ENCODE measurements around the gene MRPL44. TPM values are rescaled to one million over a fixed set of nuclear protein-coding genes. Genes with fewer than 3 reads are reported as not detected.

MRPL44 gene
- total and polyA plus RNA-seq, 2 of the 13 experiments (the other 11 are each of a cell fraction or from before 2014, with no cell fraction given): 38.4 to 78.0 TPM

DNA sequence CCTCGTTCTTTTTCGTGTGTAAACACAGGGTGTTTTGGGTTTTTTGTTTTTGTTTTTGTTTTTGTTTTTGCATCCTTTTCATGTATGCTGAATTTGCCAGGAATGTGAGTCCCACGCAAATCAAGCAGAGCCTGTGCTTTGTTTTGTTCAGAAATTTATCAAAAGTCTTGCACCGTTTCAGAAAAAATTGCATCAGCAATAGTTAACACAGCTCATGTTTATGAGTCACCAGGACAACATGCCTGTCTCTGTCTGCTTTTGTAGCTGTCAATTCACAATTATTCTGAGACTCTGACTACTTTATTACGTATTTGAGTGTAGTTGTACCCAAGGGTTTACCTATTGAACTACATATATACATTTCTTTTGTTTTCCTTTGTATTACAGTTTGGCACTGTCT, 38.3 kb downstream of the MRPL44 start (continued):
- TF ChIP-seq, protein P1, sequence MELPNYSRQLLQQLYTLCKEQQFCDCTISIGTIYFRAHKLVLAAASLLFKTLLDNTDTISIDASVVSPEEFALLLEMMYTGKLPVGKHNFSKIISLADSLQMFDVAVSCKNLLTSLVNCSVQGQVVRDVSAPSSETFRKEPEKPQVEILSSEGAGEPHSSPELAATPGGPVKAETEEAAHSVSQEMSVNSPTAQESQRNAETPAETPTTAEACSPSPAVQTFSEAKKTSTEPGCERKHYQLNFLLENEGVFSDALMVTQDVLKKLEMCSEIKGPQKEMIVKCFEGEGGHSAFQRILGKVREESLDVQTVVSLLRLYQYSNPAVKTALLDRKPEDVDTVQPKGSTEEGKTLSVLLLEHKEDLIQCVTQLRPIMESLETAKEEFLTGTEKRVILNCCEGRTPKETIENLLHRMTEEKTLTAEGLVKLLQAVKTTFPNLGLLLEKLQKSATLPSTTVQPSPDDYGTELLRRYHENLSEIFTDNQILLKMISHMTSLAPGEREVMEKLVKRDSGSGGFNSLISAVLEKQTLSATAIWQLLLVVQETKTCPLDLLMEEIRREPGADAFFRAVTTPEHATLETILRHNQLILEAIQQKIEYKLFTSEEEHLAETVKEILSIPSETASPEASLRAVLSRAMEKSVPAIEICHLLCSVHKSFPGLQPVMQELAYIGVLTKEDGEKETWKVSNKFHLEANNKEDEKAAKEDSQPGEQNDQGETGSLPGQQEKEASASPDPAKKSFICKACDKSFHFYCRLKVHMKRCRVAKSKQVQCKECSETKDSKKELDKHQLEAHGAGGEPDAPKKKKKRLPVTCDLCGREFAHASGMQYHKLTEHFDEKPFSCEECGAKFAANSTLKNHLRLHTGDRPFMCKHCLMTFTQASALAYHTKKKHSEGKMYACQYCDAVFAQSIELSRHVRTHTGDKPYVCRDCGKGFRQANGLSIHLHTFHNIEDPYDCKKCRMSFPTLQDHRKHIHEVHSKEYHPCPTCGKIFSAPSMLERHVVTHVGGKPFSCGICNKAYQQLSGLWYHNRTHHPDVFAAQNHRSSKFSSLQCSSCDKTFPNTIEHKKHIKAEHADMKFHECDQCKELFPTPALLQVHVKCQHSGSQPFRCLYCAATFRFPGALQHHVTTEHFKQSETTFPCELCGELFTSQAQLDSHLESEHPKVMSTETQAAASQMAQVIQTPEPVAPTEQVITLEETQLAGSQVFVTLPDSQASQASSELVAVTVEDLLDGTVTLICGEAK (IDR thresholded peaks at IDR 0.05): no peak
- TF ChIP-seq, protein P1 (CRISPR knock-in tag; IDR thresholded peaks at IDR 0.05): no peak
- no peak for TF ChIP-seq GFI1 (CRISPR knock-in tag; IDR thresholded peaks at IDR 0.05; ENCODE audit: borderline replicate concordance)
- no peak for TF ChIP-seq ELF1 (CRISPR knock-in tag; IDR thresholded peaks at IDR 0.05)
- no peak for TF ChIP-seq SCMH1 (CRISPR knock-in tag; IDR thresholded peaks at IDR 0.05; ENCODE audit: borderline replicate concordance)
- no peak for TF ChIP-seq JUN (CRISPR knock-in tag; IDR thresholded peaks at IDR 0.05)
- TF ChIP-seq, protein P2, sequence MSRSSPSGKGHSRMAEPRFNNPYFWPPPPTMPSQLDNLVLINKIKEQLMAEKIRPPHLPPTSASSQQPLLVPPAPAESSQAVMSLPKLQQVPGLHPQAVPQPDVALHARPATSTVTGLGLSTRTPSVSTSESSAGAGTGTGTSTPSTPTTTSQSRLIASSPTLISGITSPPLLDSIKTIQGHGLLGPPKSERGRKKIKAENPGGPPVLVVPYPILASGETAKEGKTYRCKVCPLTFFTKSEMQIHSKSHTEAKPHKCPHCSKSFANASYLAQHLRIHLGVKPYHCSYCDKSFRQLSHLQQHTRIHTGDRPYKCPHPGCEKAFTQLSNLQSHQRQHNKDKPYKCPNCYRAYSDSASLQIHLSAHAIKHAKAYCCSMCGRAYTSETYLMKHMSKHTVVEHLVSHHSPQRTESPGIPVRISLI (CRISPR knock-in tag; IDR thresholded peaks at IDR 0.05; ENCODE audit: borderline replicate concordance): no peak
- TF ChIP-seq CREB1 (IDR thresholded peaks at IDR 0.05): peak; percentile 28; the same call in 1 of the 2 replicates
- no peak for TF ChIP-seq CREB1 (CRISPR knock-in tag; IDR thresholded peaks at IDR 0.05)
- TF ChIP-seq, protein P3, sequence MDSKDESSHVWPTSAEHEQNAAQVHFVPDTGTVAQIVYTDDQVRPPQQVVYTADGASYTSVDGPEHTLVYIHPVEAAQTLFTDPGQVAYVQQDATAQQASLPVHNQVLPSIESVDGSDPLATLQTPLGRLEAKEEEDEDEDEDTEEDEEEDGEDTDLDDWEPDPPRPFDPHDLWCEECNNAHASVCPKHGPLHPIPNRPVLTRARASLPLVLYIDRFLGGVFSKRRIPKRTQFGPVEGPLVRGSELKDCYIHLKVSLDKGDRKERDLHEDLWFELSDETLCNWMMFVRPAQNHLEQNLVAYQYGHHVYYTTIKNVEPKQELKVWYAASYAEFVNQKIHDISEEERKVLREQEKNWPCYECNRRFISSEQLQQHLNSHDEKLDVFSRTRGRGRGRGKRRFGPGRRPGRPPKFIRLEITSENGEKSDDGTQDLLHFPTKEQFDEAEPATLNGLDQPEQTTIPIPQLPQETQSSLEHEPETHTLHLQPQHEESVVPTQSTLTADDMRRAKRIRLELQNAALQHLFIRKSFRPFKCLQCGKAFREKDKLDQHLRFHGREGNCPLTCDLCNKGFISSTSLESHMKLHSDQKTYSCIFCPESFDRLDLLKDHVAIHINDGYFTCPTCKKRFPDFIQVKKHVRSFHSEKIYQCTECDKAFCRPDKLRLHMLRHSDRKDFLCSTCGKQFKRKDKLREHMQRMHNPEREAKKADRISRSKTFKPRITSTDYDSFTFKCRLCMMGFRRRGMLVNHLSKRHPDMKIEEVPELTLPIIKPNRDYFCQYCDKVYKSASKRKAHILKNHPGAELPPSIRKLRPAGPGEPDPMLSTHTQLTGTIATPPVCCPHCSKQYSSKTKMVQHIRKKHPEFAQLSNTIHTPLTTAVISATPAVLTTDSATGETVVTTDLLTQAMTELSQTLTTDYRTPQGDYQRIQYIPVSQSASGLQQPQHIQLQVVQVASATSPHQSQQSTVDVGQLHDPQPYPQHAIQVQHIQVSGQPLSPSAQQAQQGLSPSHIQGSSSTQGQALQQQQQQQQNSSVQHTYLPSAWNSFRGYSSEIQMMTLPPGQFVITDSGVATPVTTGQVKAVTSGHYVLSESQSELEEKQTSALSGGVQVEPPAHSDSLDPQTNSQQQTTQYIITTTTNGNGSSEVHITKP (CRISPR knock-in tag; IDR thresholded peaks at IDR 0.05; ENCODE audit: low read depth): no peak
- no peak for TF ChIP-seq KDM6A (CRISPR knock-in tag; IDR thresholded peaks at IDR 0.05; ENCODE audit: low read depth)
- TF ChIP-seq ZNF562 (CRISPR knock-in tag; IDR thresholded peaks at IDR 0.05; ENCODE audit: borderline replicate concordance): no peak
- TF ChIP-seq KAT8 (CRISPR knock-in tag; IDR thresholded peaks at IDR 0.05): peak; percentile 38; the same call in 1 of the 2 replicates
- TF ChIP-seq, protein P4, sequence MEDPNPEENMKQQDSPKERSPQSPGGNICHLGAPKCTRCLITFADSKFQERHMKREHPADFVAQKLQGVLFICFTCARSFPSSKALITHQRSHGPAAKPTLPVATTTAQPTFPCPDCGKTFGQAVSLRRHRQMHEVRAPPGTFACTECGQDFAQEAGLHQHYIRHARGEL (CRISPR knock-in tag; IDR thresholded peaks at IDR 0.05): no peak
- TF ChIP-seq ATF7 (IDR thresholded peaks at IDR 0.05): peak; percentile 36; the same call in 1 of the 2 replicates
- TF ChIP-seq ATF7 (CRISPR knock-in tag; IDR thresholded peaks at IDR 0.05): no peak
- TF ChIP-seq MBD4 (IDR thresholded peaks at IDR 0.05; ENCODE audit: borderline replicate concordance, low read length): no peak
- TF ChIP-seq GABPA (IDR thresholded peaks at IDR 0.05; ENCODE audit: low read depth, low read length): no peak
- TF ChIP-seq GABPA (CRISPR knock-in tag; IDR thresholded peaks at IDR 0.05; ENCODE audit: low read depth): no peak

All from HepG2 (cell line).